Brain microvascular endothelial cell (primary cell): ENCODE data around the gene LFNG.

ENCODE experiments used
- DNase-seq: peaks from one replicate; pipeline ENCODE4 v3.0.0-alpha.2; 2020
- H3K27ac ChIP-seq: fragments of 250-450 bp; sonication (Bioruptor Pico); 2 replicates; pipeline ENCODE4 v1.5.1; 2020; ENCODE audit warnings: mild to moderate bottlenecking, moderate library complexity
- H3K27me3 ChIP-seq: fragments of 250-450 bp; sonication (Bioruptor Pico); replicated peaks from 2 replicates; pipeline ENCODE4 v1.5.1; 2020; ENCODE audit warnings: mild to moderate bottlenecking
- H3K36me3 ChIP-seq: fragments of 250-450 bp; sonication (Bioruptor Pico); replicated peaks from 2 replicates; pipeline ENCODE4 v1.5.1; 2020; ENCODE audit warnings: mild to moderate bottlenecking
- H3K4me3 ChIP-seq: 2 replicates; pipeline ENCODE4 v1.5.1; 2011; ENCODE audit warnings: low read depth, mild to moderate bottlenecking, control low read depth, low read length, moderate library complexity
- CTCF ChIP-seq: IDR thresholded peaks from 2 replicates; pipeline ENCODE4 v1.5.1; 2011; ENCODE audit warnings: low read depth, mild to moderate bottlenecking, moderate library complexity, low read length, control low read depth, inconsistent platforms; ENCODE audit errors: missing control alignments
- in situ Hi-C: cut with HindIII; loops from 2 replicates; pipeline ENCODE4 v1.10.0; 2017; ENCODE audit warnings: low sequenced_read_pairs, low pct_ligation_motif_present

LFNG gene

DNA sequence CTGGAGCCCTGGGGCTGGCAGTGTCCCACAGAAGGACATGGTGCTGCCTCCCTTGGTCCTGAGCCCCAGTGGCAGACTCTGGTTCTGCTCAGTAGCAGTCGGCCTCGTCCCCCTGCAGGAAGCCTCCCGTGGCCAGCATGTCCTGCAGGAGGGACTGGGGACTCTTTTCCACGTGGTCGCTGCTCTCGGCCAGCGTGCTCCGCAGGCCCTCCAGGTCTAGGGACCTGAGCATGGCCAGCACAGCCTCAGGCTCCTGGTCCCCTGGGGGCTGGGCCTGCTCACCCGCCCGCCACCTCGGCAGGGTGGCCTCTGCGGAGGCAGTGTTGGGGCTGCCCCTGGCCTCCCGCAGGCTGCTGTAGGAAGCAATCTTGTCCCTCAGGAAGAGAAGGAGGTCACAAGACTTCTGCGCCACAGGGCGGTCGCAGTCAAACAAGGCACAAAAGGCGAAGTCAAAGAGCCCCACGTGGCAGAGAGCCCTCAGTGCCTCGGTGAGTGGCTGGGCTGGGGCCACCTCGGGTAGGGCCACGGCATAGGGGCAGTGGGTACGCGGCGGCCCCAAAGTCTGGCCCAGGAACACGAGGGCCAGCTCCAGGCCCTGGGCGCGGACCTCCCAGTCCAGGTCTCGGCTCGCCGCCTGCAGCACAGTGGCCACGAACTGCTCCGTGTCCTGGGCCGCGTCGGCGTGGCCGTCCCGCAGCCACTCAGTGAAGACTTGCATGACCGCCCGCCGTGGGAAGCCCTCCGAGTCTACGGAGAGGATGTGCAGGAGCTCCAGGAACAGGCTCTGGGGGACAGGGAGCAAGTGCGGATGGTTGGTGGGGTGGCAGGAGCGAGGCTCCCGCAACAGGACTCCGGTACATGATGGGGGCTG lies 18.6 kb downstream of the LFNG start:
- in situ Hi-C loops = no loop called here
- H3K27me3 ChIP-seq = no peaks in the 10 kb centered on the region
- H3K4me3 ChIP-seq = no peak overlapping the region
- no peak for DNase-seq
- peaks cover 22% of the 10 kb centered on the region for H3K36me3 ChIP-seq
- H3K27ac ChIP-seq = no peak overlapping the region
- TF ChIP-seq CTCF = peak; percentile 5

- H3K36me3 ChIP-seq = peaks cover 26% of the 10 kb centered on the region
- no peak for TF ChIP-seq CTCF
- no peaks in the 10 kb centered on the region for H3K27me3 ChIP-seq
- H3K4me3 ChIP-seq = no peak overlapping the region
- no peak for DNase-seq
- in situ Hi-C loops = no loop called here
- no peak overlapping the region for H3K27ac ChIP-seq
These were observed 19.7 kb downstream of the LFNG start for GRCh38 chr7:2539031-2539911.

GRCh38 chr7:2540133-2540532 lies 20.6 kb downstream of the LFNG start:
- H3K36me3 ChIP-seq = peaks cover 33% of the 10 kb centered on the region

GRCh38 chr7:2540641-2541051 lies 21.1 kb downstream of the LFNG start:
- H3K36me3 ChIP-seq = peaks cover 33% of the 10 kb centered on the region
- no peak overlapping the region for H3K4me3 ChIP-seq
- no peak overlapping the region for H3K27ac ChIP-seq
- in situ Hi-C loops = no loop called here
- TF ChIP-seq CTCF = no peak
- no peak for DNase-seq
- H3K27me3 ChIP-seq = no peaks in the 10 kb centered on the region

More at GRCh38 chr7:2540133-2540532, 20.6 kb downstream of the LFNG start:
- Histone ChIP-seq H3K27me3 (no peaks in the 10 kb centered on the region), H3K27ac (no peak overlapping the region), H3K4me3 (no peak overlapping the region)
- in situ Hi-C loops = no loop called here
- DNase-seq = no peak
- TF ChIP-seq CTCF = no peak

GRCh38 chr7:2541291-2542010 lies 21.9 kb downstream of the LFNG start:
- H3K27me3 ChIP-seq = no peaks in the 10 kb centered on the region
- H3K4me3 ChIP-seq = no peak overlapping the region
- in situ Hi-C loops = no loop called here
- TF ChIP-seq CTCF = no peak
- H3K36me3 ChIP-seq = peaks cover 38% of the 10 kb centered on the region
- H3K27ac ChIP-seq = no peak overlapping the region
- DNase-seq = no peak
